Ramos (cell line): ENCODE measurements around the gene NAALADL1.
"Not testable (repeated sequence)": the region's sequence is repeated elsewhere in the genome, so short reads cannot be mapped to it uniquely, and the experiment has no call there.

ENCODE experiments used
- in situ Hi-C: fragments of 300-500 bp; cut with MboI; formaldehyde crosslinking; loops from one replicate; pipeline ENCODE4 v1.14.3; 2022; ENCODE audit warnings: low sequenced_read_pairs; ENCODE audit not compliant: unreplicated experiment

Gene NAALADL1

DNA sequence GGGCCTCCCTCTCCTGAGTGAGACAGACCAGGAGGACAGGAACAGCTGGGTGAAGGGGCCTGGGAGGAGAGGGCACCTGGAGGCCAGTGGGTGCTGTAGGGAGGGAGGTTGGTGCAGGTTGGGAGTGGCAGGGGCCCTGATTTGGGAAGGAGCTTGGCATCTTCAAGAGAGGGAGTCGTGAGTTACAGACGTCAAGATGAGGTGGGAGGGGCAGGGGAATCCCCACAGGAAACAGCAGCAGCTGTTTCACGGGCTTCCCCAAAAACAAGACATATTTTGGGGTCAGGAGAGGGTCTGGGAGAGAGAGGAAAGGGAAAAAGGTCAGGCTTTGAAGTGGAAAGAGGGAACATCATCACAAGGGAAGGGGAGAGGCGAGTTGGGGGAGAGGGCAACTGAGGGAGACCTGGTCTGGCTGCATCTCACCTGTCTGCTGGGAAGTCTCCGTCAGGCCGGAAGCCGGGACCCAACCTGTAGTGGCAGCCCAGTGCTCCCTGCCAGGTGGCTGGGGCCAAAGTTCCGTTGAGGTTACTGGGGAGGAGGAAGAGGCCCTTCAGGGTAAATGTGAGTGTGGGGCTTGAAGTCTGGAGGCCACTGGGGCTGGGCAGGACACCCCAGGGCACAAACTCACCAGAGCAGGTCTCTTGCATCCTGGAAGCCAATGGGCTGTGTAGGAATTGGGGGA, 4.4 kb downstream of the NAALADL1 start:
- in situ Hi-C loops = no loop called here

DNA sequence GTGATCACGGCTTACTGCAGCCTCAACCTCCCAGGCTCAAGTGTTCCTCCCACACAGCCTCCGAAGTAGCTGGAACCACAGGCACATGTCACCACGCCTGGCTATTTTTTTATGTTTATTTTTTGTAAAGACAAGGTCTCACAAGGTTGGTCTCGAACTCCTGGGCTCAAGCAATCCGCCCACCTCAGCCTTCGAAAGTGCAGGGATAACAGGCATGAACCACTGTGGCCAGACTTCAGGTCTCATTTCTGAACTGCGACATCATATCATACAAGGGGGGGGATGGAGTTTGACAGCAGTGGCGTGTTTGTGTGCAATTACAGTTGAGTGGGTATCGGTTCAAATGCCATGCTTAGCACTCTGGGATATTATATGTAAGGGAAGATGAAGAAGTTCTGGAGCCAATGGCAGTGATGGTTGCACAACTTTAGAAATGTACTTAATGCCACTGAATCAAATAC, 6.9 kb downstream of the NAALADL1 start:
- in situ Hi-C loops = no loop called here

DNA sequence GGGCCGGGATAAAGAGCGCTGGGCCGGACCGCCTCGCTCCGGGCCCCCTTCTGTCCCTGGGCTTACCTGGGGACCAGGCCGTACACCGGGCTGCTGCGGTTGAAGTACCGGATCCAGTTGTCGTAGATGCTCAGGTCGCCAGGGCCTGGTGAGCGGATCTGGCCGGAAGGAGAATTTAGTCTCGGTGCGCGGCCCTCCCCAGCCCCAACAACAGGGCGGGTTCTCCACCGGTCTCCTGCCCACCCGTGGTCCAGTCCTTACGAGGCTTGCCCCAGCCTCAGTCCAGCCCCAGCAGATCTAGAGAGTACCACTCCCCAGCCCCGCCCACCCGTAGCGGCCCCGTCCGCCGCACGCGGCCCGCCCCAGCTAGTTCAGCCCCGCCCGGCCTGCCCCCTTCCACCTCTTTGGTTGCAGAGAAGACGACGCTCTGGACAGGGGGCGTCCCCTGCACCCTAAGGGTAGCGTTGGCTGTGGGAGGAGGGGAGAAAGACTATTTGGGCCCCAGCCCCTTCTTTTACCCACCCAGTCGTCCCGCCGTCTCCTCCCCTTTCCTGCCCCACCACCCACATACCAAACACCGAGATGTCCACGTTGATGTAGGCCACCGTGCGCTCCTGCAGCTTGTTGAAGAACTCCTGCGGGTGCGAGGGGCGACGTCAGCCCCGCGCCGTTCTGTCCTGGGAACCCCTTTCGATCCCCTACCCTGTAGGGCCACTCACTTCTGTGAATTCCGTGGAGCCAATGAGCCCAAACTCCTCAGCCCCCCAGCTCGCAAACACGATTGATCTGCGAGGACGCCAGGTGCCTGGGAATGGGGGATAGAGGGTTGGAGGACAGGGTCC, 10.6 kb downstream of the NAALADL1 start:
- in situ Hi-C loops = no loop called here

DNA sequence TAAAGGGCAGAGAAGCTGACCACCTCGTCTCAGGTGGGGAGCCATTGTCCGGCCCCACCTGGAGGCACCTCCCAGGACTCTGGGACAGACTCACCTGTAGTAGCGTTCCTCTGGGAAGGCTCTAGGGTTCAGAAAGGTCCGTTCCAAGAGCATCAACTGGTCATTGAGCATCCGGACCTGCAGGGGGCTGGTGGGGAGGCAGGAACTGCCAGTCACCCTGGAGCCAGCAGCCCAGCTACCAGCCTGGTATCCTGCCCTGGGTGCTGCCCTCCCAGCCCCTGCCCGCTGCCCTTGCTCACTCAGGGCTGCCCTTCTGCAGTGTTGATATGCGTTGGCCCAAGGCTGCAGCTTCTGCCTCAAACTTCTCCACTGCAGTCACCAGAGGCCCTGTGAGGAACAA, 12.6 kb downstream of the NAALADL1 start:
- in situ Hi-C loops = no loop called here

DNA sequence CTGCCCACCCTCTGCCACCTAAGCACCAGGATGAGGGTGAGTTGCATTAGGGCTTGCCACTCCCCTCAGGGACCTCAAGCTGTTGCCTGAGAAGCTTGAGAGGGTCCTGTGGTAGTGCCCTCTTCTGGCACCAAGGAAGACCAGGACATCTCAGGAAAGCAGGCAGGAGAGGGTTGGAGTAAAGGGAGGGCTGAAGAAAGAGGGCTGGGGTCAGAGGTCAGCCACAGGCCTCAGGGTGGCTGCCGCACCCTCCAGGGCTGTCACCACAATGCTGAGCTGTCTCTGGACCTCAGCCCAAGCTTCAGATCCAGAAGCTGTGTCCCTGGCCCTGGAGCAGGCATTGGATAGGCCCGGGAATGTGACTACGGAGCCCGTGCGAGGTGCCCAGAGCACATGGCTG, 13.3 kb downstream of the NAALADL1 start:
- in situ Hi-C loops = no loop called here

DNA sequence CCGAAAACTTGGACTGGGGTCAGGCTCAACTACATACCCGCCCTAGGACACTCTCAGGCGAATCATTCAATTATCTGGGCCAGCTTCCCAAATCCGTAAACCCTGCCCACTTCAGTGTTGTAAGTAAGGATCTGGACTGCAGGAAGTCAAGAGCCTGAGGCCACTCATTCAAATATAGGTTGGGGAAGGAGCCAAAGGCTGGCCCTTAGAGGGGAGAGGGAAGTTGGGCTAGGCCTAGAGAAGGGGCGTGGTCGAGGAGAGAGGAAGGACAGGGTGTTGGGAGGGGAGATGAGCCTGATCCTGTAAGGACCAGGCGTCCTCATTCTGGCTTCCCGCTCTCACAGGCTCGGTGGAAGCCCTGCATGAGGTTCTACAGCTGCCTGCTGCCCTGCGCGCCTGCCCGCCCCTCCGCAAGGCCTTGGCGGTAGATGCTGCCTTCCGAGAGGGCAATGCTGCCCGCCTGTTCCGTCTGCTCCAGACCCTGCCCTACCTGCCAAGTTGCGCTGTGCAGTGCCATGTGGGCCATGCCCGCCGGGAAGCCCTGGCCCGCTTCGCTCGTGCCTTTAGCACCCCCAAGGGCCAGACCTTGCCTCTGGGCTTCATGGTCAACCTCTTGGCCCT, 14.4 kb downstream of the NAALADL1 start:
- in situ Hi-C loops = no loop called here

DNA sequence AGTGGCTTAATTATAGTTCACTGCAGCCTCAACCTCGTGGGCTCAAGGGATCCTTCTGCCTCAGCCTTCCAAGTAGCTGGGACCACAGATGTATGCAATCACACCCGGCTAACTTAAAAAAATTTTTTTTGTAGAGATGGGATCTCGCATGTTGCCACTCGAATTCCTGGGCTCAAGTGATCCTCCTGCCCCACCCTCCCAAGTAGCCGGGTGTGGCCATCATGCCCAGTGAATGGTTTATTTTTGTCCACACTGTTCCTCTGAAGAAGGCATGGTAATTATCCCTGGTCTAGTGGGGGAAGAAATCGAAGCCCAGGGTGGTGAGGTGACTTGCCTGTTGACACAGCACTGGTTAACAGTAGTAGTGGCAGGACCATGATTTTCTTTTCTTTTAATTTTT, 15.5 kb downstream of the NAALADL1 start:
- in situ Hi-C loops = no loop called here

DNA sequence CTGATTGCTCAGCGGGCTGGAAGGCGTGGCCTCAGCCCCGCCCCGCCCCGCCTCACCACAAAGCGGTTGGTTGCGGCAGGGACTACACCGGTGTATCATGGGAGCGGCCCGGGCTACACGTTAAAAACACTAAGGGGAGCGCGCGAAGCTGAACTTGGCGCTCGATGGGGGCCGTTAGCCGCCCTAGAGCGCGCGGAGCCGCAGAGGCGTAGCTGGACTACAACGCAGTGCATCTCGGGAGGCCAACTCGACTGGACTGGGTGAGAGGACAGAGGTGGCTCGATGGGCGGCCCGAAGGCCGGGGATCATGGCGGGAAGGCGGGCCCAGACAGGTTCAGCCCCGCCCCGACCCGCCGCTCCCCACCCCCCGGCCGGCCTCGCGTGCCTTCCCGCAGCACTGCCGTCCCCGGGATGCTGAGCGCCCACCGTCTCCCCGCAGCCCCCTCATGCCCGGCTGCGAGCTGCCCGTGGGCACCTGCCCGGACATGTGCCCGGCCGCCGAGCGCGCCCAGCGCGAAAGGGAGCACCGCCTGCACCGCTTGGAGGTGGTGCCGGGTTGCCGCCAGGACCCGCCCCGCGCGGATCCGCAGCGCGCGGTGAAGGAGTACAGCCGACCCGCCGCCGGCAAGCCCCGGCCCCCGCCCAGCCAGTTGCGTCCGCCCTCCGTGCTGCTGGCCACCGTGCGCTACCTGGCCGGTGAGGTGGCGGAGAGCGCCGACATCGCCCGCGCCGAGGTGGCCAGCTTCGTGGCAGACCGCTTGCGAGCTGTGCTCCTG, 17.3 kb downstream of the NAALADL1 start, which contains the start of gene SAC3D1:
Gene SAC3D1, plus strand, starts transcription at position 364 of the 776 bp plus-strand sequence. Its CDS starts 83 bp downstream, at position 447.
- in situ Hi-C loops = no loop called here

DNA sequence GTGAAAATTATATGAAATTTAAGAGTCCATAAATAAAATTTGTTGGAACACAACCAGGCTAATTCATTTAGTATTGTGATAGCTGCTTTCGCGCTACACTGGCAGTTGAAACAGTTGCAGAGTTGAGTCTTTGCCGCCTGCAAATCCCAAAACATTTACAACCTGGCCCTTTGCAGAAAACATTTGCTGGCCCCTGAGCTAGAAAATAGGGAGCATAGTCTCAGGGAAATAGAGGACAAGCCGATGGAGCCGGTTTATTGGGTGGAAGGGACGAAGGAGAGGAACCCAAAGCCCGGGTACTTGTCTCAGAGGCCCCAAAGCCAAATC, 17.9 kb downstream of the NAALADL1 start:
- in situ Hi-C loops = no loop called here

DNA sequence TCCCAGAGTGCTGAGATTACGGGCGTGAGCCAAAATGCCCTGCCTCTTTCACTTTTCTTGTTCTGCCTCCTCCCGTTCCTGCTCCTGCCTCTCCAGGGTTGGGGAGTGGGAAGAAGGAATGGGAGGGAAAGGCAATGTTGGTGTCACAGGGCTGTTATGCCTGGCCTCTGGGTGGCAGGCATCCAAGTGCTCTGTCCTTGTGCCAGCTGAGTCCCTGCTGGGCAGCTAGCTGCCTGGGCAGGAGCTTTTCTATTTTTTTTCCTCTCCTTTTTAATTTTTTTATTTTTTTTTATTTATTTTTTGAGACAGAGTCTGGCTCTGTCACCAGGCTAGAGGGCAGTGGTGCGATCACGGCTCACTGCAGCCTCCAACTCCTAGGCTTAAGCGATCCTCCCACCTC, 21.4 kb downstream of the NAALADL1 start:
- in situ Hi-C loops = no loop called here

DNA sequence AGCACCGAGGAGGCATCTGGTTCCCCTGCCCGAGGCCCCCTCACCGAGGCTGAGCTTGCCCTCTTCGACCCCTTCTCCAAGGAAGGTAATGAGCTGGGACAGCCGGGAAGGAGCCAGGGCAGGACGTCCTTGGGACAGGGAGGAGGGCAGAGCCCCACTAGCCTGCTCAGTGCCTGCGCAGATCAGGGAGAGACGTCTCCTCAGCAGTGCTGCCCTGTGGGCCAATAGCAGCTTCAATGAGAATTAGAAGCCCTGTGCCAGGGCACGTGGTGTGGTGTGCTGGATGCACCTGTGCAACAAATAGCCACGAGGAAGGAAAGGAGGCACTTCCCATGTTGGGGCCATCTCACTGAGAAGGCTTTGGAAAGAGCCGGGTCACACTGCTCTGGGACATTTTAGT, 22.8 kb downstream of the NAALADL1 start:
- in situ Hi-C loops = no loop called here

DNA sequence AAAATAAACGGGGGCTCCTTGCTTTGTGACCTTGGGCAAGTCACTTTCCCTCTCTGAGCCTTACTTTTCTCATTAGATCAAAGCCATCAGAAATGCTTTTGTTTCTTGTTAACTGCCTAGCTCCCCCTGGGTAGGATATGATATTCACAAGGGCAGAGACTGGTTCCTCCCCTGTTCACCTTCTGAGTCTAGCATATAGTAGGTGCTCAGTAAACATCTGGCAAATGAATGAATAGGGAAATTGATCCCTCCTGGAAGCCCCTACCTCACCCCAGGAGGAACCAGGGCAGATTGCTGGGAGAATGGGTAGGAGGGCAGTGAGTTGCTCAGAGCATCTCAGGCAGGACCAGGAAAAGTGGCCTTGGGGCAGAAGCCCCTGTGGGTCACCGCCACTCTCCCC, 23.9 kb downstream of the NAALADL1 start:
- in situ Hi-C loops = no loop called here

DNA sequence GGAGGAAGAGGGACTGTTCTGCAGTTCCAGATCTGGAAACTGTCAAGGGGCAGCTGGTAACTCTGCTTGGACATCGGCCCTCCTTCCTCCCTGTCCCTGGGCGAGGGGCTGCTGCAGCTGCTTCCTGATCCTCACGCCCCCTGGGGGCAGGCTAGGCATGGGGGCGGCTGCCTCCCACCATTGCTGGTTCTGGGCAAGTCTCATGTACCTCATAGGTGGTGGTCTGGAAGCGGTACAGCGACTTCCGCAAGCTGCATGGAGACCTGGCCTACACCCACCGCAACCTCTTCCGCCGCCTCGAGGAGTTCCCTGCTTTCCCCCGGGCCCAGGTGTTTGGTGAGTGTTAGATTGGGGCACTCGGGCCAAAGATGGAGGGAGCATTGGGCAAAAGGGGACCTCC, 26.1 kb downstream of the NAALADL1 start:
- in situ Hi-C loops = no loop called here

DNA sequence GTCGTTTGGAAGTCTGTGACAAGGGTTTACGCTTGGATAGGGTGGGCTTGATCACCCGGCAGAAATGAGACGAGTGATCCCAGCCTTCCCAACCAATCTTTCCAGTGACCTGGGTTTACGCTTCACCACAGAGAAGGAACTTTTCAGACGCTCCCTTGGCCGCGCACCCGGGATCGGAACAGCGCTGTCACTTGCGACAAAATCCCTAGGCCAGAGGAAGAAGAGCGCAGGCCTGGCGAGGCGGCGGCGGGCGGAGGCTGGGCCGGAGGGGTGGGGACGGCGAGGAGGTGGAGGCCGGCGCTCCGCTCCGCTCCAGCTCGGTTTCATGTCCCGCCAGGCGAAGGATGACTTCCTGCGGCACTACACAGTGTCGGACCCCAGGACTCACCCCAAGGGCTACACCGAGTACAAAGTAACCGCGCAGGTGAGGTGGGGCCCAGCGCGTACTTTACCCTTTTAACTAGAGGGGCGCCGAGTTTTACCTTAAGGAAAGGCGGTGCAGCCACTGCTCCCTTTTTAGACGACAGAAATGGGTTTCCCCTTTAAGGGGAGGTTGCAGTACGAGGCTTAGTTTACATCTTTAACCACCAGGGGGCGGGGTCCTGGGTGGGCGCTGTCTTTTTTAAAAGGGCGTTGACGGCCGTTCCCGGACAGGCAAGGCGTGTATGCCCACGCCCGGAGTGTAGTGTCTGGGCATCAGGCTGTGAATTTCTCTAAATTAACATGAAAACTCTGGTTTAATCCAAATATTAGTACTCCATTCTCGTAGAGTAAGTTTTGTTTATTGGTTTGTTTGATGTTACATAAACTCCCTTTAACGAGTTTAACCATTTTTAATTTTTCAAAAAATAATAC, 30.9 kb downstream of the NAALADL1 start, which contains the start of gene SNX15:
Gene SNX15, plus strand, starts transcription at position 227 of the 855 bp plus-strand sequence. Its CDS starts 99 bp downstream, at position 326.
- in situ Hi-C loops = no loop called here

DNA sequence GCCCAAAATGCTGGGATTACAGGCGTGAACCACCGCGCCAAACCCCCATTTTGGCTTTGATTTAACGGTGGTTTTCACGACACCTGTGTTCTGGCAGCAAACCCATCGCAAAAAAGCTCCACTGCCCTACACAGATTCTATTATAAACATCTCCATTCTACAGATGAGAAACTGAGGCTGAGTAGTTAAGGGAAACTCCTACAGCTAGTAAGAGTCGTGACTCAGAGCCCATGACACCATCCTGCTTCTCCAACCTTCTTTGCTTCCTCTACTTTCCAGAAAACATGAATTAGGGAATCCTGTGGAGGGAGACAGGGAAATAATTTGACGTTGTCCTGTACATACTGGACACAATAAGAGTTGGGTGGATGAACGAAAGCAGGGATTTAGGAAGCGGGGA, 31.5 kb downstream of the NAALADL1 start:
- in situ Hi-C loops = no loop called here

DNA sequence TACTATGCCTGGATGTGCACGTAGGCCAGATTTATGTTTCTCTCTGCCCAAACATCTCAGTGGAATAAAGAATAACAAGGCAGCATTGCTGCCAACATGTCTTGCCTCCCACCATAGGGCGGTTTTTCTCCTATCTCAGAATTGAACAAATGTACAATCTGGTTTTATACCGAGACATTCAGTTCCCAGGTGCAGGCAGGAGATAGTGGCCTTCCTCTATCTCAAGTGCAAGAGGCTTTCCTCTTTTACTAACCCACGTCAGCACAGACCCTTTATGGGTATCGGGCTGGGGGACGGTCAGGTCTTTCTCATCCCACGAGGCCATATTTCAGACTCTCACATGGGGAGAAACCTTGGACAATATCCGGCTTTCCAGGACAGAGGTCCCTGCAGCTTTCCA, 34.9 kb downstream of the NAALADL1 start:
- in situ Hi-C loops = not testable (repeated sequence)

DNA sequence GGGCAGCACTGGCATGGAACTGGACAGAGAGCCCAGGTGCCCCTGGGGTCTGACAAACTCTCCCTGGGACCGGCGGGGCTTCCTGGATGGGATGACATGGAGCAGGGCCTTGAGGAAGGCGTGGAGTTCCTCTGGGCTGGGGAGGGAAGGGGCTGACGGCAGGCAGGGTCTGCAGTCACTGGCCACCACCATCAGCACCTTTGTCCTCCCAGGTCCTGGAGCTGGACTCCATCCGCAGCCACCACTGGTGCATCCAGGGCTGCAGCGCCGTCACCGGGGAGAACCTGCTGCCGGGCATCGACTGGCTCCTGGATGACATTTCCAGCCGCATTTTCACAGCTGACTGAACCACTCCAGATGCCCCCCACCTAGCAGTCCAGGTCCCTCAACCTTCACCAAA, 36.8 kb downstream of the NAALADL1 start:
- in situ Hi-C loops = no loop called here

DNA sequence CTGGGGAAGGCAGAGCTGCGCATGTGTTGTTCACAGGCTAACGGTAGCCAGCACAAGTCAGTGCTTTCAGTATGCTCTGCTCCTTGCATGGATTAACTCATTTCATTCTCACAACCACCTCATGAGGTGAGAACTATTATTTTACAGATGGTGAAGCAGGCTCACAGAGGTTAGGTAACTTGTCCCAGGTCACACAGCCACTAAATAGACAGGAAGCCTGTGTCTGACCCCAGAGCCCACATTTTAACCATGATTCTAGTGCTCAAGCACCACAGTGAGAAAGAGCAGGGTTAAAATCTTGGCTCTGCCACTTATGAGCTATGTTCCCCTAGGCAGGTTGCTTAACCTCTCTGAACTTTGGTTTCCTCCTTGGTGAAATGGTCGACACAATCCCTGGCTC, 37.4 kb downstream of the NAALADL1 start:
- in situ Hi-C loops = no loop called here

DNA sequence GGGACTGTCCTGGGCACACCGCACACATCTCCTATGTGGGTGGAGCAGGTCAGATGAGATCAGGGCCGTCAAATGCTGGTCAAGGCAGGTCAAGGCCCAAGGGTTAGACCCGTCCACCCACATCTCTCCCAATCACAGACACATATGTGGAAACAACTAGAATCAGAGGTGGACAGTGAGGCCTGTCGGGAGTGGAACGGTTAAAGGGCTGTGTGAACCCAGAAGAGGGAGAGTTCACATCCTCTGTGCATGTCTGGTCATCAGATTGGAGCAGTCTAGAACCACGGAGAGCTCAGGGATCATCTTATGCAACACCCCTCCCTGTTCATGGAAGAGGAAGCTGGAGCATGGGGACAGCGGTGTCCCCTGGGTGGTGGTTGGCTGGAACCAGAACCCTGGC, 38.5 kb downstream of the NAALADL1 start:
- in situ Hi-C loops = no loop called here

DNA sequence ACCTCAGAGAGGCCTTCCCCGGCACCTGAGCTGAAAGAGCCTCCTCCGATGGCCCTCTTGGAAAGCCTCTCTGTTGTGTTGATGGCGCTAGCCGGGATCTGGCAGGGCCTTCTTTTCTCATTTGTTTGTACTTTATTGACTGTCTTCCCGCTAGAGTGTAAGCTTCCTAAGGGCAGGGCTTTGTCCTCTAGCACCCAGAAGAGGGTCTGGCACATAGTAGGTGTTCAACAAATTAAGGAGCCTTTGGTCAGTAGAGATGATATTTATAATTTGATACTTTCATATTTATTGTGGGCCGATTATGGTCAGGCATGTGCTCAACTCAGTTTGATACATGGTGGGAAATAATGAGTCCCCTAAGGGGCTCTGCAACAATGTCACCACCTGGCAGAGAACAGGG, 40.4 kb downstream of the NAALADL1 start:
- in situ Hi-C loops = no loop called here
